Activated naive CD4-positive, alpha-beta T cell treated with anti-CD3 and anti-CD28 coated beads, Interleukin-2, amount 50 U/mL, for 72 hours (primary cell): ENCODE results near the gene C2CD3. TPM values are rescaled to one million over a fixed set of nuclear protein-coding genes. Genes with fewer than 3 reads are reported as not detected.
"Not testable (repeated sequence)": the region's sequence is repeated elsewhere in the genome, so short reads cannot be mapped to it uniquely, and the experiment has no call there.

Experiments
- ATAC-seq, 2 donors: fragments of 150-1000 bp; cut with Tn5 transposase; 2 replicates each; pipeline ENCODE4 v1.10.0; 2021; ENCODE audit warnings: mild to moderate bottlenecking in 2 of 2, moderate library complexity in 2 of 2
- DNase-seq, 2 donors: peaks; one replicate each; pipeline ENCODE4 v3.0.0; 2021 to 2022; ENCODE audit warnings: low spot score in 2 of 2
- H3K27ac Mint-ChIP-seq, 2 donors: one replicate each; pipeline ENCODE4 v1.8.0; 2022; ENCODE audit warnings: mild to moderate bottlenecking in 2 of 2, mixed read lengths in 2 of 2
- H3K36me3 Mint-ChIP-seq, 2 donors: one replicate each; pipeline ENCODE4 v1.8.0; 2022; ENCODE audit warnings: mixed read lengths in 2 of 2
- H3K9me3 Mint-ChIP-seq, 2 donors: one replicate each; pipeline ENCODE4 v1.8.0; 2022; ENCODE audit warnings: mixed read lengths in 2 of 2
- total RNA-seq, 2 donors: library from RNA; stranded (reverse); gene quantifications; one replicate each; pipeline ENCODE4 v1.2.3, GENCODE V29; 2022

C2CD3 gene
- total RNA-seq, 2 donors from 2014 or later, result 28.6 to 42.8 TPM

GRCh38 chr11:73996161-73996747 lies 174.5 kb downstream of the C2CD3 start:
- ATAC-seq (peak in 1 of 2 donors; percentile 2), DNase-seq (no peak)
- Mint-ChIP-seq H3K9me3 (no peaks in the 10 kb centered on the region), H3K36me3 (no peaks in the 10 kb centered on the region), H3K27ac (peak overlapping the region; percentile 94 to 99)

GRCh38 chr11:73995731-73996130 lies 175.1 kb downstream of the C2CD3 start:
- no peaks in the 10 kb centered on the region for H3K9me3 Mint-ChIP-seq
- H3K27ac Mint-ChIP-seq, result peak overlapping the region; percentile 94 to 99
- no peaks in the 10 kb centered on the region for H3K36me3 Mint-ChIP-seq
- DNase-seq (no peak), ATAC-seq (peak; percentile 78 to 86)

- peak; percentile 82 to 87 for ATAC-seq
- Mint-ChIP-seq H3K36me3 (no peaks in the 10 kb centered on the region), H3K27ac (peak overlapping the region; percentile 94 to 99), H3K9me3 (no peaks in the 10 kb centered on the region)
- DNase-seq, result no peak
Measured at GRCh38 chr11:73995247-73995646, 175.6 kb downstream of the C2CD3 start.

GRCh38 chr11:73991471-73992006 lies 179.3 kb downstream of the C2CD3 start:
- no peak for DNase-seq
- Mint-ChIP-seq H3K27ac (peak overlapping the region in 1 of 2 donors; percentile 99), H3K9me3 (no peaks in the 10 kb centered on the region), H3K36me3 (no peaks in the 10 kb centered on the region)
- ATAC-seq, result no peak

GRCh38 chr11:73990730-73991129 lies 180.1 kb downstream of the C2CD3 start:
- Mint-ChIP-seq H3K9me3 (no peaks in the 10 kb centered on the region), H3K36me3 (no peaks in the 10 kb centered on the region), H3K27ac (peak overlapping the region in 1 of 2 donors; percentile 99)
- DNase-seq, result no peak
- ATAC-seq, result no peak

GRCh38 chr11:73989156-73989555 lies 181.6 kb downstream of the C2CD3 start:
- Mint-ChIP-seq H3K36me3 (no peaks in the 10 kb centered on the region), H3K9me3 (no peaks in the 10 kb centered on the region), H3K27ac (no peak overlapping the region)
- no peak for ATAC-seq
- DNase-seq, result no peak

GRCh38 chr11:73988227-73988626 lies 182.6 kb downstream of the C2CD3 start:
- Mint-ChIP-seq H3K27ac (no peak overlapping the region), H3K36me3 (peaks cover 5 to 7% of the 10 kb centered on the region in 2 donors)

GRCh38 chr11:73985661-73986060 lies 185.1 kb downstream of the C2CD3 start:
- not testable (repeated sequence) for ATAC-seq, DNase-seq, H3K9me3 Mint-ChIP-seq
- peaks cover 31% of the 10 kb centered on the region in 2 donors for H3K36me3 Mint-ChIP-seq
- peak overlapping the region; percentile 88 to 100 for H3K27ac Mint-ChIP-seq

More at GRCh38 chr11:73988227-73988626, 182.6 kb downstream of the C2CD3 start:
- no peak for ATAC-seq
- no peaks in the 10 kb centered on the region for H3K9me3 Mint-ChIP-seq
- DNase-seq, result no peak

GRCh38 chr11:73983741-73984538 lies 186.9 kb downstream of the C2CD3 start:
- H3K9me3 Mint-ChIP-seq, result no peaks in the 10 kb centered on the region
- peaks cover 43 to 47% of the 10 kb centered on the region in 2 donors for H3K36me3 Mint-ChIP-seq
- ATAC-seq, result no peak
- DNase-seq, result no peak
- H3K27ac Mint-ChIP-seq, result peak overlapping the region; percentile 100

- Mint-ChIP-seq H3K27ac (peak overlapping the region; percentile 100), H3K9me3 (no peaks in the 10 kb centered on the region), H3K36me3 (peaks cover 50 to 55% of the 10 kb centered on the region in 2 donors)
- DNase-seq (peak; percentile 91 to 96), ATAC-seq (peak; percentile 80 to 84)
Measured at GRCh38 chr11:73982990-73983740, 187.6 kb downstream of the C2CD3 start.

- Mint-ChIP-seq H3K9me3 (no peaks in the 10 kb centered on the region), H3K36me3 (peaks cover 56 to 61% of the 10 kb centered on the region in 2 donors), H3K27ac (peak within 1 kb of the TSS; percentile 100)
- DNase-seq (peak; percentile 89 to 90), ATAC-seq (peak; percentile 69 to 74)
Measured at GRCh38 chr11:73982595-73982989, 188.2 kb downstream of the C2CD3 start, which contains the start of gene UCP2. Gene UCP2 (minus strand): TSS chr11:73982843. CDS start chr11:73978378, 4,465 bp downstream.

- Mint-ChIP-seq H3K27ac (peak overlapping the region; percentile 100), H3K36me3 (peaks cover 70 to 74% of the 10 kb centered on the region in 2 donors), H3K9me3 (no peaks in the 10 kb centered on the region)
- no peak for ATAC-seq
- DNase-seq, result no peak
Measured at GRCh38 chr11:73981051-73981805, 189.6 kb downstream of the C2CD3 start.

GRCh38 chr11:73980001-73980961 lies 190.5 kb downstream of the C2CD3 start:
- DNase-seq, result peak; percentile 68 to 73
- no peaks in the 10 kb centered on the region for H3K9me3 Mint-ChIP-seq
- peak; percentile 8 to 36 for ATAC-seq
- H3K36me3 Mint-ChIP-seq, result peaks cover 75 to 84% of the 10 kb centered on the region in 2 donors
- peak overlapping the region; percentile 95 to 100 for H3K27ac Mint-ChIP-seq

GRCh38 chr11:73978576-73979086 lies 192.2 kb downstream of the C2CD3 start:
- DNase-seq (no peak), ATAC-seq (no peak)
- Mint-ChIP-seq H3K36me3 (peaks cover 74 to 94% of the 10 kb centered on the region in 2 donors), H3K27ac (peak overlapping the region; percentile 95 to 100), H3K9me3 (no peaks in the 10 kb centered on the region)
